ENCODE measurements around the gene RTL5.

DNA sequence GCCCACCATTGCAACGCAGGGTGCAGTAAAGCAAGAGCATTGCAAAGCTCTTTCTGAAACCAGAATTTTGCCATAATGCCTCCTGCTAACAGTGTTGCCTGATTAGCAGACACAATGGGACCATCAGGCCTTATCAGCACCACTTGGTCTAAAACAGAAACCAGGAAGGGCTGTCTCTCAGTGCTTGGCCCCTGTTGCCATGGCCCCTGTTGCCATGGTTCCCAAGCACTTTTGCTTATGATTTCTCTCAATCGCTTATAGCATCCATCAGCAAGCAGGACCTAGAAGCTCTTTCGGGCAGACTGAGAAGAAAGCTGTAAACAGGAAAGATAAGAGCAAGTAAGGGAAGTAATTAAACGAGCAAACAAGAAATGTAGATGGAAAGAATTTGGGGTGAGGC lies 36.8 kb downstream of the RTL5 start:
- TF ChIP-seq, protein P1, sequence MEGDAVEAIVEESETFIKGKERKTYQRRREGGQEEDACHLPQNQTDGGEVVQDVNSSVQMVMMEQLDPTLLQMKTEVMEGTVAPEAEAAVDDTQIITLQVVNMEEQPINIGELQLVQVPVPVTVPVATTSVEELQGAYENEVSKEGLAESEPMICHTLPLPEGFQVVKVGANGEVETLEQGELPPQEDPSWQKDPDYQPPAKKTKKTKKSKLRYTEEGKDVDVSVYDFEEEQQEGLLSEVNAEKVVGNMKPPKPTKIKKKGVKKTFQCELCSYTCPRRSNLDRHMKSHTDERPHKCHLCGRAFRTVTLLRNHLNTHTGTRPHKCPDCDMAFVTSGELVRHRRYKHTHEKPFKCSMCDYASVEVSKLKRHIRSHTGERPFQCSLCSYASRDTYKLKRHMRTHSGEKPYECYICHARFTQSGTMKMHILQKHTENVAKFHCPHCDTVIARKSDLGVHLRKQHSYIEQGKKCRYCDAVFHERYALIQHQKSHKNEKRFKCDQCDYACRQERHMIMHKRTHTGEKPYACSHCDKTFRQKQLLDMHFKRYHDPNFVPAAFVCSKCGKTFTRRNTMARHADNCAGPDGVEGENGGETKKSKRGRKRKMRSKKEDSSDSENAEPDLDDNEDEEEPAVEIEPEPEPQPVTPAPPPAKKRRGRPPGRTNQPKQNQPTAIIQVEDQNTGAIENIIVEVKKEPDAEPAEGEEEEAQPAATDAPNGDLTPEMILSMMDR (conservative IDR thresholded peaks at IDR 0.05), result no peak
- no peak for TF ChIP-seq ZFX (IDR thresholded peaks at IDR 0.05)

Measured in C4-2B (cell line).